Neural cell (in vitro differentiated cells): ENCODE results near the gene PTGIS. TPM values are rescaled to one million over a fixed set of nuclear protein-coding genes. Genes with fewer than 3 reads are reported as not detected.

Experiments used
- H2AFZ ChIP-seq: fragments of 200-600, 300-800 bp; sonication (generic), shearing (Covaris generic); 2 replicates; pipeline ENCODE4 v1.6.0; 2014; ENCODE audit warnings: low read depth, mild to moderate bottlenecking, antibody characterized with exemption, low read length, moderate library complexity
- H3F3A ChIP-seq: fragments of 200-600 bp; shearing (Covaris generic); 2 replicates; pipeline ENCODE4 v1.6.1; 2016; ENCODE audit warnings: mild to moderate bottlenecking, moderate library complexity, mixed read lengths, antibody characterized with exemption, low read length; ENCODE audit not compliant: insufficient read depth, poor library complexity, severe bottlenecking
- H3K27ac ChIP-seq: fragments of 200-600, 300-800 bp; sonication (generic), shearing (Covaris generic); 2 replicates; pipeline ENCODE4 v1.5.1; 2014; ENCODE audit warnings: mild to moderate bottlenecking, low read length, moderate library complexity
- H3K27me3 ChIP-seq: fragments of 300-800, 200-600 bp; sonication (generic), shearing (Covaris generic); 2 replicates; pipeline ENCODE4 v1.6.0; 2014; ENCODE audit warnings: mild to moderate bottlenecking, low read depth, low read length, moderate library complexity; ENCODE audit not compliant: insufficient read depth
- H3K36me3 ChIP-seq: fragments of 300-800, 200-600 bp; sonication (generic), shearing (Covaris generic); 2 replicates; pipeline ENCODE4 v1.5.1; 2014; ENCODE audit warnings: mild to moderate bottlenecking, antibody characterized with exemption, low read length, moderate library complexity; ENCODE audit not compliant: insufficient read depth
- H3K4me2 ChIP-seq: fragments of 300-800, 200-600 bp; sonication (generic), shearing (Covaris generic); 2 replicates; pipeline ENCODE4 v1.6.0; 2014; ENCODE audit warnings: mild to moderate bottlenecking, low read length
- H3K4me3 ChIP-seq: fragments of 300-800, 200-600 bp; sonication (generic), shearing (Covaris generic); 2 replicates; pipeline ENCODE4 v1.5.1; 2014; ENCODE audit warnings: mild to moderate bottlenecking, low read length, moderate library complexity
- H3K79me2 ChIP-seq: fragments of 200-600 bp; shearing (Covaris generic); replicated peaks from 2 replicates; pipeline ENCODE4 v1.6.0; 2014; ENCODE audit warnings: mild to moderate bottlenecking, low read length, moderate library complexity; ENCODE audit not compliant: insufficient read depth
- H3K9ac ChIP-seq: fragments of 300-800, 200-600 bp; sonication (generic), shearing (Covaris generic); 2 replicates; pipeline ENCODE4 v1.6.1; 2016; ENCODE audit warnings: mild to moderate bottlenecking, low read length, mixed read lengths
- H3K9me2 ChIP-seq: fragments of 200-600 bp; shearing (Covaris generic); 2 replicates; pipeline ENCODE4 v1.6.1; 2016; ENCODE audit warnings: mild to moderate bottlenecking, low read length, mixed read lengths; ENCODE audit not compliant: insufficient read depth
- H3K9me3 ChIP-seq: fragments of 200-600, 300-800 bp; sonication (generic), shearing (Covaris generic); 2 replicates; pipeline ENCODE4 v1.6.1; 2016; ENCODE audit warnings: mild to moderate bottlenecking, mixed run types, low read length, moderate library complexity, mixed read lengths
- H4K20me1 ChIP-seq: fragments of 200-600 bp; shearing (Covaris generic); 2 replicates; pipeline ENCODE4 v1.6.1; 2016; ENCODE audit warnings: mild to moderate bottlenecking, mixed run types; ENCODE audit not compliant: insufficient read depth
- CTCF ChIP-seq: fragments of 450-650 bp; IDR thresholded peaks from 2 replicates; pipeline ENCODE4 v1.5.1; 2014; ENCODE audit warnings: antibody characterized with exemption, mild to moderate bottlenecking, moderate library complexity; ENCODE audit not compliant: poor library complexity, severe bottlenecking
- EP300 ChIP-seq: fragments of 450-650 bp; conservative IDR thresholded peaks from 2 replicates; pipeline ENCODE4 v1.6.1; 2014; ENCODE audit warnings: antibody characterized with exemption, mild to moderate bottlenecking, moderate library complexity; ENCODE audit not compliant: poor library complexity, severe bottlenecking
- EZH2 ChIP-seq: fragments of 200-600, 300-800 bp; shearing (Covaris generic), sonication (generic); IDR thresholded peaks from 2 replicates; pipeline ENCODE4 v1.6.1; 2014; ENCODE audit warnings: antibody characterized with exemption, low read length, borderline replicate concordance, mild to moderate bottlenecking; ENCODE audit not compliant: insufficient read depth, poor library complexity, severe bottlenecking
- MXI1 ChIP-seq: fragments of 450-650 bp; conservative IDR thresholded peaks from 2 replicates; pipeline ENCODE4 v1.6.1; 2014; ENCODE audit warnings: antibody characterized with exemption, mild to moderate bottlenecking; ENCODE audit not compliant: poor library complexity, severe bottlenecking
- POLR2AphosphoS5 ChIP-seq: IDR thresholded peaks from 2 replicates; pipeline ENCODE4 v1.6.1; 2012
- RAD21 ChIP-seq: fragments of 450-650 bp; conservative IDR thresholded peaks from 2 replicates; pipeline ENCODE4 v1.6.1; 2014; ENCODE audit warnings: antibody characterized with exemption, mild to moderate bottlenecking, moderate library complexity
- REST ChIP-seq: IDR thresholded peaks from 2 replicates; pipeline ENCODE4 v1.6.1; 2012; ENCODE audit warnings: borderline replicate concordance
- SMC3 ChIP-seq: fragments of 450-650 bp; conservative IDR thresholded peaks from 2 replicates; pipeline ENCODE4 v1.6.1; 2014; ENCODE audit warnings: antibody characterized with exemption, mild to moderate bottlenecking, moderate library complexity; ENCODE audit not compliant: poor library complexity
- TAF1 ChIP-seq: IDR thresholded peaks from 2 replicates; pipeline ENCODE4 v1.6.1; 2012; ENCODE audit warnings: low read depth
- polyA plus RNA-seq: library from polyadenylated mRNA; depleted of rRNA; stranded (reverse); fragments of >200 nt; gene quantifications from 2 replicates; pipeline ENCODE4 v1.2.3, GENCODE V29; 2014

The PTGIS gene
- polyA plus RNA-seq, 1 donor from 2014 or later = 3.2 TPM

GRCh38 chr20:49585585-49586245 lies 17.8 kb upstream of the PTGIS start:
- H3K27ac ChIP-seq = no peak overlapping the region
- no peak overlapping the region for H2AFZ ChIP-seq
- no peaks in the 10 kb centered on the region for H3K9me3 ChIP-seq
- no peaks in the 10 kb centered on the region for H4K20me1 ChIP-seq
- H3K4me2 ChIP-seq = no peak overlapping the region
- H3F3A ChIP-seq = no peaks in the 10 kb centered on the region
- H3K79me2 ChIP-seq = no peaks in the 10 kb centered on the region
- TF ChIP-seq SMC3 (no peak), MXI1 (no peak), EP300 (no peak), POLR2AphosphoS5 (no peak), RAD21 (no peak), TAF1 (no peak), EZH2 (no peak)
- no peaks in the 10 kb centered on the region for H3K36me3 ChIP-seq
- no peaks in the 10 kb centered on the region for H3K27me3 ChIP-seq
- no peak overlapping the region for H3K4me3 ChIP-seq
- H3K9me2 ChIP-seq = no peaks in the 10 kb centered on the region
- no peak overlapping the region for H3K9ac ChIP-seq

- no peak overlapping the region for H2AFZ ChIP-seq
- no peak overlapping the region for H3K9ac ChIP-seq
- no peaks in the 10 kb centered on the region for H3F3A ChIP-seq
- TF ChIP-seq CTCF (no peak), TAF1 (no peak), SMC3 (no peak), MXI1 (no peak), RAD21 (no peak)
- H3K27ac ChIP-seq = no peak overlapping the region
- H3K36me3 ChIP-seq = no peaks in the 10 kb centered on the region
- H3K9me3 ChIP-seq = no peaks in the 10 kb centered on the region
- no peak overlapping the region for H3K4me2 ChIP-seq
- H3K79me2 ChIP-seq = no peaks in the 10 kb centered on the region
- no peaks in the 10 kb centered on the region for H4K20me1 ChIP-seq
- no peaks in the 10 kb centered on the region for H3K9me2 ChIP-seq
- no peak overlapping the region for H3K4me3 ChIP-seq
- no peaks in the 10 kb centered on the region for H3K27me3 ChIP-seq
Measured at GRCh38 chr20:49584418-49585382, 16.8 kb upstream of the PTGIS start.

GRCh38 chr20:49583669-49584417 lies 15.9 kb upstream of the PTGIS start:
- Histone ChIP-seq H3F3A (no peaks in the 10 kb centered on the region), H3K36me3 (no peaks in the 10 kb centered on the region), H3K9ac (no peak overlapping the region), H3K27ac (no peak overlapping the region), H2AFZ (no peak overlapping the region), H3K4me3 (no peak overlapping the region), H3K9me3 (no peaks in the 10 kb centered on the region), H4K20me1 (no peaks in the 10 kb centered on the region), H3K4me2 (no peak overlapping the region), H3K79me2 (no peaks in the 10 kb centered on the region), H3K27me3 (no peaks in the 10 kb centered on the region), H3K9me2 (no peaks in the 10 kb centered on the region)
- no peak for TF ChIP-seq EP300
- no peak for TF ChIP-seq POLR2AphosphoS5
- TF ChIP-seq MXI1 = no peak
- TF ChIP-seq SMC3 = no peak
- no peak for TF ChIP-seq CTCF
- no peak for TF ChIP-seq EZH2
- TF ChIP-seq REST = no peak
